GM21786 (cell line): ENCODE data around the gene CCDC86.

Source experiments
- ATAC-seq: cut with Tn5 transposase; IDR thresholded peaks from one replicate; pipeline ENCODE4 v1.9.1; 2021; ENCODE audit not compliant: unreplicated experiment

CCDC86 gene

DNA sequence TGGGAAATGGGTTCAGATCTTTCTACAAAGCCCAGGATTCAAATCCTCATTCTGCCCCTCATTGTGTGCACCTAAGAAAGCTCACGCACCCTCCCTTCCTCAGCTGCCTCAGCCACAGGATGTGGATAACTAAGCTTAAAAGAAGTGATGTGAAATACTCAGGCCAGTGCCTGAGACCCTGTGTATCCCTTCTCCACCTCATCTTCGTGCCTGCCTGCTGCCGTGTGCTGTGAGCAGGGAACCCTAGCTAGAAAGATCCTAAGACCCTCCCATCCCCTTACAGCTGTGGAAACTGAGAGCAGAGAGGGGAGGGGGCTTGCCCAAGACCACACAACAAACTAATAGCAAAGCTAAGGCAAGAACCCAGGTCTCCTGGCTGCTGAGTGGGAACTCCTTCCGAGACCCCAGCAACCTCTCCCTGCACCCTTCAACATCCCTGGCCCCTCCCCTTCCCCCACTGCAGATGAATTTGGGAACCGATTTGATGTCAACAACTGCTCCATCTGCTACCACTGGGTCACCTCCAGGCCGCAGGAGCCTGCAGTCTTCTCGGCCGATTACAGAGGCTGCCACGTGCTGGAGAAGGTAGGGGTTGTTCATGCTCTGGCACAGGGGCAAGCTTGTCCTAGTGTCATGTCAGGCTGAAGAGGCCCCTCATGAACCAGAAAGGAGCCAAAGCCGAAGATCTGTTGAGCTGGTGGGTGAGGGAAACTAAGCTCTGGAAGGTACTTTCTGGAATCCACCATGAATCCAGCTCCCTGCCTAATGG lies 27.0 kb downstream of the CCDC86 start:
- ATAC-seq: no peak

DNA sequence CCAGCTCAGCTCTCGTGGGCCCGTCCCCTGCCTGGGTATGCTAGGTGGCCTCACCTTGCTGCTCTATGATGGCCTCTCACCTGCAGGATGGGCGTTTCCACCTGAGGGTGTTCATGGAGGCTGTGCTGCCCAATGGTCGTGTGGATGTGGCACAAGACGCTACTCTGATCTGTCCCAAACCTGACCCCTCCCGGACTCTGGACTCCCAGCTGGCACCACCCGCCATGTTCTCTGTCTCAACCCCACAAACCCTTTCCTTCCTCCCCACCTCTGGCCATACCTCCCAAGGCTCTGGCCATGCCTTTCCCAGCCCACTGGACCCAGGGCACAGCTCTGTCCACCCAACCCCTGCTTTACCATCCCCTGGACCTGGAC lies 27.5 kb downstream of the CCDC86 start:
- ATAC-seq: no peak

DNA sequence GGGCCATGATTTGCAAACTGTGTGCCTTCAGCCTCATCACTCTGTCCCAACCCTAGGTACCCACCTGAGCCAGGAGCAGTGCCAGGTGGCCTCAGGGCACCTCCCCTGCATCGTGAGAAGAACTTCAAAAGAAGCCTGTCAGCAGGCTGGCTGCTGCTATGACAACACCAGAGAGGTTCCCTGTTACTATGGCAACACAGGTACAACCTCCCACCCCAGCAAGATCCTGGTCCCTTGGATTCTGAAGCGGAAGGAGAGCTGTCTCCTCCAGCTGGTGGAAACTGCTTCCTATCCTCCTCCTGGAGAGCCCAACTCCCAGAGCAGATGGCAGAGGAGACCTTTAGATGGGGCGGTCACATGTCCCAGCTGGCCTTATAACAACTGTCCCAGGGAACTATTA lies 28.4 kb downstream of the CCDC86 start:
- ATAC-seq: no peak

DNA sequence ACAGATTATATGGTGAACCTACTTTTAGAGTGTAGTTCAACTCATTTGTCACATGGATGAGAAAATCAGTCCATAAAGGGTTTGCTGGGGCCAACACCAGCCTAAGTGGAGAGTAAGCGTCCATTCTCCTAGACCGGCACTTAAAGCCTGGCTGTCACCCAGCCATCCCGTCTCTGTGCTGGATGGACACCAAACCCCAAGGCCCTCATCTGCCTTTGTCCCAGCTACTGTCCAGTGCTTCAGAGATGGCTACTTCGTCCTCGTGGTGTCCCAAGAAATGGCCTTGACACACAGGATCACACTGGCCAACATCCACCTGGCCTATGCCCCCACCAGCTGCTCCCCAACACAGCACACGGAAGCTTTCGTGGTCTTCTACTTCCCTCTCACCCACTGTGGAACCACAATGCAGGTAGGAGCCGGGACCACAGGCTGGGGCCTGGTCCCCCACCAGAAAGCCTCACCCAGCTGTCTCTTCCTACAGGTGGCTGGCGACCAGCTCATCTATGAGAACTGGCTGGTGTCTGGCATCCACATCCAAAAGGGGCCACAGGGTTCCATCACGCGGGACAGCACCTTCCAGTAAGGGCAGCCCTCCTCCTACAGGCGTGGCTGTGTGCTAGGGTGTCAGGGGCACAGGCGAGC lies 28.9 kb downstream of the CCDC86 start:
- ATAC-seq: no peak

DNA sequence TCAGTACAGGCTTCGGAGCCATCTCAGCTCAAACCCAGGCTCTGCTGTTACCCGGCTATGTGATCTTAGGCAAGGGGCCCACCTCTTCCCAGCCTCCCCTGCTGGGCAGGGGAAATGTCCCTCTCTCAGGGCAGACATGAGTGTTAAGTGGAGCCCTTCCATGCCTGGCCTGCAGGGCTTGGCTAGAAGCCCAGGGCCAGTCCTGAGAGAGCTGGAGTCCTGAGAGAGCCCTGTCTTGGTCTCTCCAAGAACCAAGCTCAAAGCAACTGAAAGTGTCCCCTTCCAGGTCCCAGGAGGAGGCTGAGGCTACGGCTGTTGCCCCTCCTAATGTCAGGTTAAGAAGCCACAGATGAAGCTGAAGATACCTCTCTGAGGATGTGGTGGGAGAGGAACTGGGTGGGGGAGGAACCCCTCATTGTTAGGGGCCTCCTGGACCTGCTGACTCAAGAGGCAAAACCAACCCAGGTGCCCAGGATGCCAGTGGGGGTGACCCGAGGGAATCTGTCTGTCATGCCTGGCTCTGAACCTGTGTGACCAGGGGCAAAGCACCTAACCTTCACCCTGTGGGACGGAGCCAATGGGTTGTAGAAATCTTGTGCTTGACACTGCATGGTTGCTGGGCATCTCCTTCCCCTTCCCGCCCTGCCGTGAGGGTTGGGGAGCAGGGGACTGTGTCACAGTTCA lies 29.6 kb downstream of the CCDC86 start:
- no peak for ATAC-seq

- no peak for ATAC-seq
Measured at GRCh38 chr11:60872124-60872960, 30.4 kb downstream of the CCDC86 start.

GRCh38 chr11:60872961-60873524 lies 31.1 kb downstream of the CCDC86 start:
- ATAC-seq: no peak

DNA sequence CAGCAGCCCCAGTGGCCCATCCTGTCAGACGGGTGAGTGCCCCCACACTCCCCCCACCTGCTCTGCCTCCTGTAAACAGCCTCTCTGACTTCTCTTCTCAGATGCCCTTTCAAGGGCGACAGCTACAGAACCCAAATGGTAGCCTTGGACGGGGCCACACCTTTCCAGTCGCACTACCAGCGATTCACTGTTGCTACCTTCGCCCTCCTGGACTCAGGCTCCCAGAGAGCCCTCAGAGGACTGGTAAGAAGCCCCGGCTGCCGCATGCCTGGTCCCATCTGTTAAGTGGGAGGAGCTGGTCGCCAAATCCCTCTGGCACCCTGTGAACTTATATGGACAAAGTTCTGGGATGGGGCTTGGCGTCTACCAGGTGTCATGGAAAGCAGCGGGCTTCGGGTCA lies 31.6 kb downstream of the CCDC86 start:
- no peak for ATAC-seq

DNA sequence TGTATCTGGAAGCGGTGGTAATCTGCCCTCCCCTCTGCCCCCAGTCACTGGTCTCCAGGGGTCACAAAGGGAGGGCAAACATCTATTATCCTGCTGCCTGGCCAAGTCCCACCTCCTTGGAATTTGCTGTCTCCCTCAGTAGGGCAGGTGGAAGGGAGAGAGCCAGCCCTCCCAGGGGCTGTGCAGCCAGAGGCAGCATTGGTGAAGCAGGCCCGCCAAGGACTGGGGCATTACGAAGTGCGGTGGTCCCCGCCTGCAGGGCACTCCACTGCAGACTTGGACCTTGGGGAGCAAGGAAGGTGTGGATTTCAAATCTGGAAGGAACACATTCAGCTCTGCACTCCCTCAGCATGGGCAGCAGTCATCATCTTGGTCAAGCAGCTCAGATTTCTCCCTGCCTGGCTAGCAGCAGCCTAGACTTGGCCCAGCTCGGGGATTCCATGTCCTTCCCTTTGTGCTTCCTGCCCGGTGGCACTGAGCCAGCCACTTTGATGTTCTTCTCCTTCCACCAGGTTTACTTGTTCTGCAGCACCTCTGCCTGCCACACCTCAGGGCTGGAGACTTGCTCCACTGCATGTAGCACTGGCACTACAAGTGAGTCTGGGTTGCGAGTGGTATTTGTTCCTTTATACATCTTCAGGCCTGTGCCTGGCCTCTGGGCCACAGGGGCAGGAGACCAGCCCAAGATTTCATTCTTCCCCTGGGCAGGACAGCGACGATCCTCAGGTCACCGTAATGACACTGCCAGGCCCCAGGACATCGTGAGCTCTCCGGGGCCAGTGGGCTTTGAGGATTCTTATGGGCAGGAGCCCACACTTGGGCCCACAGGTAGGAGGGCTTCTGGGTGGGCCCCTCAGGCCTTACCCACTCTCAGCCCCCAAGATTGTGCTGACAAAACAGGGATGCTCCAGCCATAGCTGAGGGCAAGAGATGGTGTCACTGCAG lies 32.8 kb downstream of the CCDC86 start:
- ATAC-seq: no peak

GRCh38 chr11:60875366-60876167 lies 33.7 kb downstream of the CCDC86 start:
- ATAC-seq: no peak

GRCh38 chr11:60876168-60876485 lies 34.2 kb downstream of the CCDC86 start:
- no peak for ATAC-seq

GRCh38 chr11:60878245-60879101 lies 36.6 kb downstream of the CCDC86 start:
- ATAC-seq: no peak

GRCh38 chr11:60879104-60879503 lies 37.2 kb downstream of the CCDC86 start:
- no peak for ATAC-seq

DNA sequence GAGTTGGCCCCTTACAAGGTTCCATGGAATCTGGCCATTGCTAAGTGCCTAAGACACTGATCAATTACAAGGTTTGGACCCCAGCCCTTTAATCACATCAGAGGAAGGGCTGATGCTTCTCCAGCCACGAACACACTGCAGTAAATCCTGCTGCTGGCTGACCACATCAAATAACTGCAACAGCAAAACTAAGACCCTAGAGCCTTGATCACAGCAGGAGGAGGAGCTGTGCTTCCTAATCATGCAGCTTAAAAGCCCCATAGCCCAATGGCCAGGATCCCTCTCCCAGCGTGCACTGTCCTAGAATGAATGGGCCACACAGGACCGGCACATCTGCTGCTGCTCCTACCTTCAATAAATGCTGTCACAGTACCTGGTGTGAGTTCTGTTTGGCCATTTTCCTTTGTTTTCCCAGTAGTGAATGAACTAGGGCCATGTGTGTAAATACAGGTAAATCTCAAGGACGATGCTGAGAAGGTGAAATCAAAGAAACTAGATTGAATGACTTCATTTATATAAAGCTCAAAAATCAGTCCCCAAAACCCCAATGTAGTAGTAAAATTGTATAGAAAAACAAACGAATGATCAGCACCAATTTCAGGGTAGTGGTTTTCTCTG lies 38.2 kb downstream of the CCDC86 start:
- ATAC-seq: no peak

- no peak for ATAC-seq
Measured at GRCh38 chr11:60880643-60881282, 38.9 kb downstream of the CCDC86 start.

DNA sequence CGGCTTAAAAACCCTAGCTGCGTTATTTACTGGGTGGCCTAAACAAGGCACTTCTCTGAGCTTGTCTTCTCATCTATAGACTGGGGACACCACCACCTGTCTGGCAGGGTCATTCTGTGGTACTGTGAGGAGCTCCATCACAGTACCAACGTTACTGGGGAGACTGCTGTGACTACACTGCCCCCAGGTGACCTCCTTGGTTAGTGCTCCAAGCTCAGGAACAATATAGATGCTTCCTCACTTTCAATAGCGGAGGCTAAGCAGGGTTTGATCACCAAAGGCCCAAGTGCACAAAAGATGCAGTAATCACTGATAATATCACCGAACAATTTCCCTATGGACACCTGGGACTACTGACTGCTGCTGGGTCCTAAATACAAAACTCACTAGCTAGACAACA lies 45.6 kb downstream of the CCDC86 start:
- no peak for ATAC-seq

DNA sequence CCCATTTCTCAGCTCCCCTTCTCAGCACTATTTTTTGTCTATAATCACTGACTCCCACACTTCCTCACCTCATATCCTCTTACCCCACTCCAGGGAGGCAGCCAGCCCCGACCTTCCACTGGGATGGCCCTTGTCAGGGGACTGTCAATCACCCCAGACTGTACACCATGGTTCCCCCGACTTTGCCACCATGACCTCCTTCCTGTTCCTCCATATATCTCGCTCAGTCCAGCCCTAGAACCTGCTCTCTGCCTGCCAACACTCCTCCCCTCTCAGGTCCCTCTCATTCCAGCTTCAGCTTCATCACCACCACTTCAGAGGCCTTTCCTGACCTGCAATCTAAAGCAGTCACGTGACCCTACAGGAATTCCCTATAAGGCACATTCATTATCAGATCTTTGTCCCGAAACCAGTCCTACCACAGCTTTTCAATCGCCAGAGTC lies 48.0 kb downstream of the CCDC86 start:
- ATAC-seq: no peak
